A673 (cell line): ENCODE measurements around the gene TAOK3. TPM values are rescaled to one million over a fixed set of nuclear protein-coding genes. Genes with fewer than 3 reads are reported as not detected.

Source experiments
- BruUV-seq: library from RNA; stranded (reverse); fragments of 400-500 nt; replicated peaks from 2 replicates; lab custom pipeline; 2021; lab: Mats Ljungman, UMichigan
- CTCF ChIA-PET: fragments of 300-600 bp; sonication (Branson Sonifier 250); formaldehyde crosslinking; loops from one replicate; lab custom pipeline; 2022; ENCODE audit warnings: antibody characterized with exemption; lab: Charles Lee
- POLR2A ChIA-PET: fragments of 300-600 bp; sonication (Branson Sonifier 250); formaldehyde crosslinking; loops from one replicate; lab custom pipeline; 2022; ENCODE audit warnings: antibody characterized with exemption; ENCODE audit not compliant: low non-redundant PET; lab: Charles Lee
- DNase-seq: peaks from one replicate; pipeline ENCODE4 v3.0.0-alpha.2; 2015; ENCODE audit warnings: low spot score
- H3K27ac ChIP-seq: fragments of 200-600 bp; sonication (generic); 2 replicates; pipeline ENCODE4 v1.5.1; 2016; ENCODE audit warnings: mixed run types, low read depth, mild to moderate bottlenecking, mixed read lengths, antibody characterized with exemption, low read length; ENCODE audit not compliant: poor library complexity, severe bottlenecking
- H3K27me3 ChIP-seq: fragments of 200-600 bp; sonication (generic); replicated peaks from 2 replicates; pipeline ENCODE4 v1.6.1; 2017; ENCODE audit warnings: mixed run types, low read depth, mild to moderate bottlenecking, mixed read lengths, antibody characterized with exemption, low read length; ENCODE audit not compliant: insufficient read depth, poor library complexity
- H3K36me3 ChIP-seq: fragments of 200-600 bp; sonication (generic); 2 replicates; pipeline ENCODE4 v1.6.1; 2016; ENCODE audit warnings: mixed run types, mild to moderate bottlenecking, mixed read lengths, antibody characterized with exemption, low read length; ENCODE audit not compliant: insufficient read depth, poor library complexity, severe bottlenecking
- H3K4me1 ChIP-seq: fragments of 200-600 bp; sonication (generic); 2 replicates; pipeline ENCODE4 v1.6.1; 2017; ENCODE audit warnings: mixed run types, mild to moderate bottlenecking, mixed read lengths, antibody characterized with exemption, low read length; ENCODE audit not compliant: insufficient read depth, poor library complexity, severe bottlenecking
- H3K4me3 ChIP-seq: fragments of 200-600 bp; sonication (generic); 2 replicates; pipeline ENCODE4 v1.5.1; 2016; ENCODE audit warnings: low read depth, mixed run types, mild to moderate bottlenecking, mixed read lengths, low read length; ENCODE audit not compliant: poor library complexity, severe bottlenecking
- H3K9me3 ChIP-seq: fragments of 200-600 bp; sonication (generic); 2 replicates; pipeline ENCODE4 v1.6.1; 2016; ENCODE audit warnings: mixed run types, low read depth, mild to moderate bottlenecking, mixed read lengths, antibody characterized with exemption, low read length; ENCODE audit not compliant: poor library complexity, severe bottlenecking
- EZH2 ChIP-seq: fragments of 200-600 bp; sonication (generic); IDR thresholded peaks from 2 replicates; pipeline ENCODE4 v1.6.1; 2017; ENCODE audit warnings: borderline replicate concordance, low read depth, mild to moderate bottlenecking, mixed read lengths, antibody characterized with exemption, low read length; ENCODE audit not compliant: poor library complexity, severe bottlenecking
- intact Hi-C: fragments of 100-400 bp; cut with micrococcal nuclease; formaldehyde crosslinking; loops from one replicate; pipeline ENCODE4 v1.10.0; 2022; ENCODE audit not compliant: unreplicated experiment
- total RNA-seq: library from RNA; stranded (reverse); gene quantifications from 2 replicates; pipeline ENCODE4 v1.2.3, GENCODE V29; 2021
- TF ChIP-seq, protein P1 (sequence below): fragments of 300-800, 200-600 bp; sonication (generic); conservative IDR thresholded peaks from 2 replicates; pipeline ENCODE4 v1.5.1; 2017; ENCODE audit warnings: low read depth, mild to moderate bottlenecking, antibody characterized with exemption, low read length, moderate library complexity, mixed read lengths

TAOK3 gene
- total RNA-seq, 1 experiment from 2014 or later: 48.9 TPM

DNA sequence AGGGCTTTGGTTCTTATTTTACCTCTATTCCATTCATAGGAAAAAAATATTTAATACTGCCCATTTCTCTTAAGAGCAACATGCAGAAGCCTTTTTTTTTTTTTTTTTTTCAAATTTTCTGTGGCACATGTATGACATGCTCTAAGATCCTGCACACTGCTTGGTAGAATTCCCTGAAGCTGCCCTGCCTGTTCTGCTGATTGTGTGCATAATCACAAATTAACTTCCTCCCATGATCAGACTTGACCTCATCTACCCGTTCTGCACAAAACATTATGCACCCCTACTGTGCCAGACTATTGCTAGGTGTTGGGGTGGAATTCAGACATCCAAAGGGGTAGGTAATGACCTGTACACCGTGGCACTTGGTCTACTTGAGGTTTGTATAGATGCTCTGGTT, 25.8 kb upstream of the TAOK3 start:
- ChIA-PET CTCF (no interaction called here), POLR2A (no interaction called here)
- intact Hi-C loops: no loop called here
- H3K27me3 ChIP-seq: no peaks in the 10 kb centered on the region
- DNase-seq: no peak
- no peak for TF ChIP-seq EZH2
- TF ChIP-seq, protein P1, sequence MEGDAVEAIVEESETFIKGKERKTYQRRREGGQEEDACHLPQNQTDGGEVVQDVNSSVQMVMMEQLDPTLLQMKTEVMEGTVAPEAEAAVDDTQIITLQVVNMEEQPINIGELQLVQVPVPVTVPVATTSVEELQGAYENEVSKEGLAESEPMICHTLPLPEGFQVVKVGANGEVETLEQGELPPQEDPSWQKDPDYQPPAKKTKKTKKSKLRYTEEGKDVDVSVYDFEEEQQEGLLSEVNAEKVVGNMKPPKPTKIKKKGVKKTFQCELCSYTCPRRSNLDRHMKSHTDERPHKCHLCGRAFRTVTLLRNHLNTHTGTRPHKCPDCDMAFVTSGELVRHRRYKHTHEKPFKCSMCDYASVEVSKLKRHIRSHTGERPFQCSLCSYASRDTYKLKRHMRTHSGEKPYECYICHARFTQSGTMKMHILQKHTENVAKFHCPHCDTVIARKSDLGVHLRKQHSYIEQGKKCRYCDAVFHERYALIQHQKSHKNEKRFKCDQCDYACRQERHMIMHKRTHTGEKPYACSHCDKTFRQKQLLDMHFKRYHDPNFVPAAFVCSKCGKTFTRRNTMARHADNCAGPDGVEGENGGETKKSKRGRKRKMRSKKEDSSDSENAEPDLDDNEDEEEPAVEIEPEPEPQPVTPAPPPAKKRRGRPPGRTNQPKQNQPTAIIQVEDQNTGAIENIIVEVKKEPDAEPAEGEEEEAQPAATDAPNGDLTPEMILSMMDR: no peak
- H3K9me3 ChIP-seq: no peaks in the 10 kb centered on the region
- no peak overlapping the region for H3K27ac ChIP-seq
- no peaks in the 10 kb centered on the region for H3K4me1 ChIP-seq
- H3K4me3 ChIP-seq: no peak overlapping the region
- no TSS peak for BruUV-seq
- peaks cover 38% of the 10 kb centered on the region for H3K36me3 ChIP-seq

DNA sequence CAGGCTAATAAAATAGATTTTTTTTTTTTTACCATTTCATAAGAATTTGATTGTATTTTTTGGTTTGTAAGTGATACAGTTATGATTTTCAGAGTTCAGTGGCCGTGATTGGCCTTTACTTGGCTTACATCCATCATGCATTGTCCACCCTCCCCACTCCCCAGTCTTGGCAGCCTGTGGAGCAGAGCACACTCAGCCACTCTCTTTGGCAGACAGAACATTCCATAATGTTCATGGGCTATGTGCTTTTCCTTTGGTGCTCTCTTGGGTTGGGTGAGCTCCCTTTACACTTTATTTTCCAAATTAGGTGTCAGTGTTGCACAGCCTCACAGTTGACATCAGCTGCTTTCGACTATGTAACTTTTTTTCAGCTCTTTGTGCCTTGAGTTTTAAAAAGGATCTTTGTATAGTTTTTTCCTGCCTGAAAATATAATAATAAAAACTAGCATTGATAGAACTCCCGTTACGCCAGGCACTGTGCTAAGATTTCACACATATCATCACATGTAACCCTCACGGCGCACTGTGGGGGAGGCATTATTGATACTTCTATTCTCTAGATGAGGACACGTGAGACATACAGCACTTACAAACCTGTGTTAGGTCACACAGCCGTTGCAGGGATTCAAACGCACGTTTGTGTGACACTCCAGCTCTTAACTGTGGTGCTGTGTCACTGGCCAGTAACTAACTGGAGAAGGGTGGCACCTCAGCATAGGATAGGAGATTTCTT, 25.2 kb upstream of the TAOK3 start:
- no peak overlapping the region for H3K4me3 ChIP-seq
- peaks cover 35% of the 10 kb centered on the region for H3K36me3 ChIP-seq
- intact Hi-C loops: no loop called here
- BruUV-seq: no TSS peak
- H3K27me3 ChIP-seq: no peaks in the 10 kb centered on the region
- ChIA-PET CTCF (no interaction called here), POLR2A (no interaction called here)
- no peak for DNase-seq
- no peak for TF ChIP-seq EZH2
- TF ChIP-seq, protein P1: no peak
- no peak overlapping the region for H3K27ac ChIP-seq
- no peaks in the 10 kb centered on the region for H3K9me3 ChIP-seq
- no peaks in the 10 kb centered on the region for H3K4me1 ChIP-seq

DNA sequence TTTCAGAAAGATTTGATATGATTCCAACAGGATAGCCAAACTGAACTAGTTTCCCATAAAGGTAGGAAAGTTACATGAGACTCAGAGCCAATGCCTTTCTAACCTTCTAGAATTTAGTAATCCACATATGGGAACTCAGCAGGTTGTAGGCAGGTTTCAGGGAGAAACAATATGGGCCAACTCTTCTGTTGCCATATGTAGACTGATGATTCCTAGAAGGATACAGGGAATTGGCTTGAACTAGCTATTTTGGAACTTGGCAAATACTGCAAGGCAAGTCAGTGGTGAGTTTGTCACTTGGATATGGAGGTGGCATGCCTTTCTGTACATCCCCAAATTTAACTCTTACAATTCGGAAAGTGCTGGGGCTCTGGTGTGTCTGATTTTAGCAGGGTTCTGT, 19.1 kb upstream of the TAOK3 start:
- intact Hi-C loops: no loop called here
- H3K4me3 ChIP-seq: no peak overlapping the region
- H3K27me3 ChIP-seq: no peaks in the 10 kb centered on the region
- H3K9me3 ChIP-seq: no peaks in the 10 kb centered on the region
- POLR2A ChIA-PET: no interaction called here
- TF ChIP-seq EZH2: no peak
- TF ChIP-seq, protein P1: no peak
- DNase-seq: no peak
- H3K27ac ChIP-seq: no peak overlapping the region
- peaks cover 53% of the 10 kb centered on the region for H3K36me3 ChIP-seq
- no TSS peak for BruUV-seq
- CTCF ChIA-PET: no interaction called here
- H3K4me1 ChIP-seq: no peaks in the 10 kb centered on the region
